ENCODE measurements around the gene EPHA6.

Gene EPHA6

GRCh38 chr3:97670952-97671351 lies 856.6 kb downstream of the EPHA6 start:
- no peaks in the 10 kb centered on the region for H3K36me3 ChIP-seq (ENCODE audit: control insufficient read depth in 2 of 2, insufficient read depth in 2 of 2, low read length in 2 of 2)
- no peak overlapping the region for H3K27ac ChIP-seq (ENCODE audit: low read depth in 2 of 2, low read length in 2 of 2)
- no peaks in the 10 kb centered on the region for H3K9me3 ChIP-seq (ENCODE audit: control insufficient read depth in 2 of 2, low read length in 2 of 2)
- H3K27me3 ChIP-seq (ENCODE audit: control insufficient read depth in 2 of 2, insufficient read depth in 2 of 2, low read length in 2 of 2), result no peaks in the 10 kb centered on the region
- H3K4me1 ChIP-seq (ENCODE audit: control insufficient read depth in 2 of 2, insufficient read depth in 2 of 2, low read length in 2 of 2), result no peaks in the 10 kb centered on the region
- H3K9ac ChIP-seq (ENCODE audit: low read depth in 1 of 2, low read length in 2 of 2), result no peak overlapping the region
- no peak overlapping the region for H3K4me3 ChIP-seq (ENCODE audit: low read length in 2 of 2)

DNA sequence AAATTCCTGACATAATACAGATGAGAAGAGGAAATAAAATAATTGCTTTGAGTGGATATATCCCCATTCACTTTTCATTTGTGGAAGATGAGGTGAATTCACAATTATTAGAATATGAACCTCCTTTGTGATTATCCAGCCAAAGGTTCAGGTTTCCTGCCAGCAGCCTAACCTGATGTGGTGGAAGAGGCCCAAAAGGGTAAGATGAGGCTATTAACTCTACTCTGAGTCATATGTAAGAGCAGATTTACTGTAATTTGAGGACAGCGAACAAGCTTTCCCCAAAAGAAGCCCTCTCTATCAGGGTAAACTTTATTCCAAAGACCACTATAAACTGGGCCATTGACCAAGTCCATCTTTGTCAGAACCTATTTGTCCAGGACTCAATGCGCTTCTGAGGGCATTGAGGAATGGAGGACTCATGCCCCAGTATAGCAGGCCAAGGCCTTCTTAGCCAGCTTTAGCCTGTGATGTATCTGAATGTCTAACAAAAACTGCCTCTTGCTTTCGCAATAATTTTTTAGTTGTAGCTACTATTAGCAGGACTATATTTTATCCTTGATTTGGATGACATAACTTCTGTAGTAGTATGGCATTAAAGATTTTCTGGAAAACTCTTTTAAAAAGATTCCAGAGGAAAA lies 859.1 kb downstream of the EPHA6 start:
- H3K9ac ChIP-seq (ENCODE audit: low read depth in 1 of 2, low read length in 2 of 2), result no peak overlapping the region
- H3K36me3 ChIP-seq (ENCODE audit: control insufficient read depth in 2 of 2, insufficient read depth in 2 of 2, low read length in 2 of 2), result no peaks in the 10 kb centered on the region
- H3K27me3 ChIP-seq (ENCODE audit: control insufficient read depth in 2 of 2, insufficient read depth in 2 of 2, low read length in 2 of 2), result no peaks in the 10 kb centered on the region
- H3K27ac ChIP-seq (ENCODE audit: low read depth in 2 of 2, low read length in 2 of 2), result no peak overlapping the region
- no peaks in the 10 kb centered on the region for H3K9me3 ChIP-seq (ENCODE audit: control insufficient read depth in 2 of 2, low read length in 2 of 2)
- no peaks in the 10 kb centered on the region for H3K4me1 ChIP-seq (ENCODE audit: control insufficient read depth in 2 of 2, insufficient read depth in 2 of 2, low read length in 2 of 2)
- no peak overlapping the region for H3K4me3 ChIP-seq (ENCODE audit: low read length in 2 of 2)

DNA sequence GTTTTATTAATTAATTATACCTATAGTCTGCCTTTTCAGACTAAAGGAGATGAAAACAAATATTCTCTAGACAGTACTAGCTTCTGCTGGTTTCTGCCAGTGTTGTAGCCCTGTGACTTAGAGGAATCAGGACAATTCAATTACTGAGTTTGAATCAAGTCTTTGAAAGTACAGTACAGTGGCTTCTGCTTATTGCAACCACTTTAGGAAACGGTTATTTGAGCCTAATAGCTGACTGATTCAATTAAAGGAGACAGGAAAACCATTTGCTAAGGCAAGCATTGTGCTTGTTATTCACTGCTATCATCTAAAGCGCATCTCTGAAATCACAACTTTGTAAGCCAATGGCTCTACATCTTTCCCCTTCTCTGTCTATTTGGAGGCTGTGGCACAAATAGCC lies 860.1 kb downstream of the EPHA6 start:
- no peaks in the 10 kb centered on the region for H3K4me1 ChIP-seq (ENCODE audit: control insufficient read depth in 2 of 2, insufficient read depth in 2 of 2, low read length in 2 of 2)
- no peak overlapping the region for H3K4me3 ChIP-seq (ENCODE audit: low read length in 2 of 2)
- no peak overlapping the region for H3K9ac ChIP-seq (ENCODE audit: low read depth in 1 of 2, low read length in 2 of 2)
- no peak overlapping the region for H3K27ac ChIP-seq (ENCODE audit: low read depth in 2 of 2, low read length in 2 of 2)
- no peaks in the 10 kb centered on the region for H3K9me3 ChIP-seq (ENCODE audit: control insufficient read depth in 2 of 2, low read length in 2 of 2)
- no peaks in the 10 kb centered on the region for H3K27me3 ChIP-seq (ENCODE audit: control insufficient read depth in 2 of 2, insufficient read depth in 2 of 2, low read length in 2 of 2)
- H3K36me3 ChIP-seq (ENCODE audit: control insufficient read depth in 2 of 2, insufficient read depth in 2 of 2, low read length in 2 of 2), result no peaks in the 10 kb centered on the region

DNA sequence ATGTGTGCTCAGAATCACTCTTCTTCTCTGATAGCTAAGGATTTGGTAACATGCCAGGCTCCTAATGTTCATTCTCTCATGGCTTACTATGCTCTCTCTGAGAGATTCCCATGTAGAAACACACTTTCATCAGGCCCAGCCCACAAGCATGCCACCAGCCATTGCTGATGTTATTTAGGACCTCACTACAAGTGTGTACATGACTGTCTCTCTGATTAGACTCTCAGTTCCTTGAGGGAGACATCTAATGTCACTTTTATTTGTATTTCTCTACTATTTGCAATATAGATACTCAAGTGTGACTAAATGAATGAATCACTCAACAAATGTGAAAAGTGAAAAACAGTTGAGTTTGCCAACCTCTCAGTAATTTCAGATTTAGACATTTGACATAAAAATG lies 865.8 kb downstream of the EPHA6 start:
- Histone ChIP-seq H3K9me3 (ENCODE audit: control insufficient read depth in 2 of 2, low read length in 2 of 2) (no peaks in the 10 kb centered on the region), H3K27me3 (ENCODE audit: control insufficient read depth in 2 of 2, insufficient read depth in 2 of 2, low read length in 2 of 2) (no peaks in the 10 kb centered on the region), H3K4me1 (ENCODE audit: control insufficient read depth in 2 of 2, insufficient read depth in 2 of 2, low read length in 2 of 2) (no peaks in the 10 kb centered on the region), H3K9ac (ENCODE audit: low read depth in 1 of 2, low read length in 2 of 2) (no peak overlapping the region), H3K4me3 (ENCODE audit: low read length in 2 of 2) (no peak overlapping the region), H3K36me3 (ENCODE audit: control insufficient read depth in 2 of 2, insufficient read depth in 2 of 2, low read length in 2 of 2) (no peaks in the 10 kb centered on the region), H3K27ac (ENCODE audit: low read depth in 2 of 2, low read length in 2 of 2) (no peak overlapping the region)

DNA sequence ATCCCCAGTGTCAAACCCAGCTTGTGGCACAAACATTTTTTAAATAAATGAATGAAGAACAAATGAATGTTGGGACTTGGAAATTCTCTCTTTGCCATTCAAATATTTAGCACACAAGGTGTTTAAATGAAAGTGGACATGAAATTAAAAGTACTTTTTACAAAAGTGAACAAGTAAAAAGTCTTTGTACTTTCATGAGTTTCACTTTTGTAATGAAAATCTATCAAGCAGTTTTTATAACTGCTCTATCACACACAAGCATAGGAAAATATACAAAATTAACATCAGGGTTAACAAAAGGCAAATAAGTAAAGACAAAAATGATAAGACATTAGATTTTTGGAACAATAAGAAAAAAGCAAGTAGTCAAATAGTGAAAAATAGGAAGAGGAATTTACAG lies 866.3 kb downstream of the EPHA6 start:
- Histone ChIP-seq H3K4me1 (ENCODE audit: control insufficient read depth in 2 of 2, insufficient read depth in 2 of 2, low read length in 2 of 2) (no peaks in the 10 kb centered on the region), H3K9ac (ENCODE audit: low read depth in 1 of 2, low read length in 2 of 2) (no peak overlapping the region), H3K36me3 (ENCODE audit: control insufficient read depth in 2 of 2, insufficient read depth in 2 of 2, low read length in 2 of 2) (no peaks in the 10 kb centered on the region), H3K27me3 (ENCODE audit: control insufficient read depth in 2 of 2, insufficient read depth in 2 of 2, low read length in 2 of 2) (no peaks in the 10 kb centered on the region), H3K9me3 (ENCODE audit: control insufficient read depth in 2 of 2, low read length in 2 of 2) (no peaks in the 10 kb centered on the region), H3K27ac (ENCODE audit: low read depth in 2 of 2, low read length in 2 of 2) (no peak overlapping the region), H3K4me3 (ENCODE audit: low read length in 2 of 2) (no peak overlapping the region)

DNA sequence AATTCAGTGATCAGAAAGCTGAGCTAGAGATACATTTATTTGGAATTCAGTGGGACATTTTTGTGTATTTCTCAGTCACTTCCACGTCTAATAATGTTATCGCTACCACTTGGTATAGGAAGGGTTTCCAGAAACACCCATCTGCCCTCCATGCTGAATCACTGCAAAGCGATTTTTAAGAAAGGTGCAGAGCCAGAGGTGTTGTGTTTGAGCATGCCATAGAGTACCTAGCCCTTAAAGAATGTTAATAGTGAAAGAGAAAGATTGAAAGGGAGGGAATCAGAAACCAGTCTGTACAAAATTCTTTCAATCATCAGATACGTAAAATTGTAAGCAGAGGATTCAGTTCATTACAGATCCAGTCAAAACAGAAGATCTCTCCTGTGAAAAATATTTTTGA lies 870.1 kb downstream of the EPHA6 start:
- Histone ChIP-seq H3K4me1 (ENCODE audit: control insufficient read depth in 2 of 2, insufficient read depth in 2 of 2, low read length in 2 of 2) (no peaks in the 10 kb centered on the region), H3K27ac (ENCODE audit: low read depth in 2 of 2, low read length in 2 of 2) (no peak overlapping the region), H3K4me3 (ENCODE audit: low read length in 2 of 2) (no peak overlapping the region), H3K36me3 (ENCODE audit: control insufficient read depth in 2 of 2, insufficient read depth in 2 of 2, low read length in 2 of 2) (no peaks in the 10 kb centered on the region), H3K9ac (ENCODE audit: low read depth in 1 of 2, low read length in 2 of 2) (no peak overlapping the region), H3K27me3 (ENCODE audit: control insufficient read depth in 2 of 2, insufficient read depth in 2 of 2, low read length in 2 of 2) (no peaks in the 10 kb centered on the region), H3K9me3 (ENCODE audit: control insufficient read depth in 2 of 2, low read length in 2 of 2) (no peaks in the 10 kb centered on the region)

DNA sequence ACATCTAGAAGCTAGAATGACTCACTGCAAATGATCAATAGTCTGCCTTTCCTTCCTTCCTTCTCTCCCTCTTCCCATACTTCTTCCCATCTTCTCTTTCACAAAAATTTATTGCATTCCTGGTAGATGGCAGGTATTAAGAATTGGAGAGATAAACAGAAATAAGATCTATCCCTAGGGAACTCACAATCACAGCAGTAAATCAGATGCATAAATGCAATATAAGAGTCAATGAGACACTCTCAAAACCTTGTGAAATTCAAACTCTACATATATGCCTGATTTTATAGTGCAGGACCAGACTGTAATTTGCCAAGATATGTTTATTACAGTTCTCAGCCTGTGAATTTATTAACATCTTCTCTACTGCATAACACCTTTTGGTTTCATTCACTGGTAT lies 871.9 kb downstream of the EPHA6 start:
- no peaks in the 10 kb centered on the region for H3K36me3 ChIP-seq (ENCODE audit: control insufficient read depth in 2 of 2, insufficient read depth in 2 of 2, low read length in 2 of 2)
- H3K9ac ChIP-seq (ENCODE audit: low read depth in 1 of 2, low read length in 2 of 2), result no peak overlapping the region
- H3K4me1 ChIP-seq (ENCODE audit: control insufficient read depth in 2 of 2, insufficient read depth in 2 of 2, low read length in 2 of 2), result no peaks in the 10 kb centered on the region
- no peaks in the 10 kb centered on the region for H3K27me3 ChIP-seq (ENCODE audit: control insufficient read depth in 2 of 2, insufficient read depth in 2 of 2, low read length in 2 of 2)
- no peaks in the 10 kb centered on the region for H3K9me3 ChIP-seq (ENCODE audit: control insufficient read depth in 2 of 2, low read length in 2 of 2)
- no peak overlapping the region for H3K27ac ChIP-seq (ENCODE audit: low read depth in 2 of 2, low read length in 2 of 2)
- H3K4me3 ChIP-seq (ENCODE audit: low read length in 2 of 2), result no peak overlapping the region

- Histone ChIP-seq H3K4me1 (ENCODE audit: control insufficient read depth in 2 of 2, insufficient read depth in 2 of 2, low read length in 2 of 2) (no peaks in the 10 kb centered on the region), H3K4me3 (ENCODE audit: low read length in 2 of 2) (no peak overlapping the region), H3K27me3 (ENCODE audit: control insufficient read depth in 2 of 2, insufficient read depth in 2 of 2, low read length in 2 of 2) (no peaks in the 10 kb centered on the region), H3K36me3 (ENCODE audit: control insufficient read depth in 2 of 2, insufficient read depth in 2 of 2, low read length in 2 of 2) (no peaks in the 10 kb centered on the region), H3K9me3 (ENCODE audit: control insufficient read depth in 2 of 2, low read length in 2 of 2) (no peaks in the 10 kb centered on the region), H3K27ac (ENCODE audit: low read depth in 2 of 2, low read length in 2 of 2) (no peak overlapping the region), H3K9ac (ENCODE audit: low read depth in 1 of 2, low read length in 2 of 2) (no peak overlapping the region)
Measured at GRCh38 chr3:97687734-97688133, 873.3 kb downstream of the EPHA6 start.

- Histone ChIP-seq H3K36me3 (ENCODE audit: control insufficient read depth in 2 of 2, insufficient read depth in 2 of 2, low read length in 2 of 2) (no peaks in the 10 kb centered on the region), H3K27me3 (ENCODE audit: control insufficient read depth in 2 of 2, insufficient read depth in 2 of 2, low read length in 2 of 2) (no peaks in the 10 kb centered on the region), H3K27ac (ENCODE audit: low read depth in 2 of 2, low read length in 2 of 2) (no peak overlapping the region), H3K4me3 (ENCODE audit: low read length in 2 of 2) (no peak overlapping the region), H3K4me1 (ENCODE audit: control insufficient read depth in 2 of 2, insufficient read depth in 2 of 2, low read length in 2 of 2) (no peaks in the 10 kb centered on the region), H3K9ac (ENCODE audit: low read depth in 1 of 2, low read length in 2 of 2) (no peak overlapping the region), H3K9me3 (ENCODE audit: control insufficient read depth in 2 of 2, low read length in 2 of 2) (no peaks in the 10 kb centered on the region)
Measured at GRCh38 chr3:97689111-97689510, 874.7 kb downstream of the EPHA6 start.

DNA sequence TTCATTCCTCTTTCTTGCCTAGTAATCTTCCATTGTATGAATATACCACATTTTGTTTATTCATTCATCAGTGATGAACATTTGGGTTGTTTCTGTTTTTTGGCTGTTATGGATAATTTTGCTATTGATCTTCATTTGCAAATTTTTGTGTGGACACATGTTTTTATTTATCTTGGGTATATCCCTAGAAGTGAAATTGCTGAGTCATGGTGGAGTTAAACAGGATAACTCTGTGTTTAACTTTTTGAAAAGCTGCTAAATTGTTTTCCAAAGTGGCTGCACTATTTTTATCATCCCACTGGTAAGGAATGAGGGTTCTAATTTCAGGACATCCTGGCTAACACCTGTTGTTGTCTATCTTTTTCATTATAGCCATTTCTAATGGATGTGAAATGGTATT lies 875.6 kb downstream of the EPHA6 start:
- Histone ChIP-seq H3K27ac (ENCODE audit: low read depth in 2 of 2, low read length in 2 of 2) (no peak overlapping the region), H3K4me1 (ENCODE audit: control insufficient read depth in 2 of 2, insufficient read depth in 2 of 2, low read length in 2 of 2) (no peaks in the 10 kb centered on the region), H3K4me3 (ENCODE audit: low read length in 2 of 2) (no peak overlapping the region), H3K27me3 (ENCODE audit: control insufficient read depth in 2 of 2, insufficient read depth in 2 of 2, low read length in 2 of 2) (no peaks in the 10 kb centered on the region), H3K9me3 (ENCODE audit: control insufficient read depth in 2 of 2, low read length in 2 of 2) (no peaks in the 10 kb centered on the region), H3K36me3 (ENCODE audit: control insufficient read depth in 2 of 2, insufficient read depth in 2 of 2, low read length in 2 of 2) (no peaks in the 10 kb centered on the region), H3K9ac (ENCODE audit: low read depth in 1 of 2, low read length in 2 of 2) (no peak overlapping the region)

- Histone ChIP-seq H3K9ac (ENCODE audit: low read depth in 1 of 2, low read length in 2 of 2) (no peak overlapping the region), H3K36me3 (ENCODE audit: control insufficient read depth in 2 of 2, insufficient read depth in 2 of 2, low read length in 2 of 2) (no peaks in the 10 kb centered on the region), H3K9me3 (ENCODE audit: control insufficient read depth in 2 of 2, low read length in 2 of 2) (no peaks in the 10 kb centered on the region), H3K27me3 (ENCODE audit: control insufficient read depth in 2 of 2, insufficient read depth in 2 of 2, low read length in 2 of 2) (no peaks in the 10 kb centered on the region), H3K4me1 (ENCODE audit: control insufficient read depth in 2 of 2, insufficient read depth in 2 of 2, low read length in 2 of 2) (no peaks in the 10 kb centered on the region), H3K4me3 (ENCODE audit: low read length in 2 of 2) (no peak overlapping the region), H3K27ac (ENCODE audit: low read depth in 2 of 2, low read length in 2 of 2) (no peak overlapping the region)
Measured at GRCh38 chr3:97691354-97691753, 877.0 kb downstream of the EPHA6 start.
